Activated CD4-positive, alpha-beta T cell treated with anti-CD3 and anti-CD28 coated beads, Interleukin-2, amount 50 U/mL, for 4 hours (primary cell): ENCODE measurements around the gene FAM114A2.
A peak's percentile ranks its signal among the peaks of the same experiment; 100 is the strongest.
"Not testable (repeated sequence)": the region's sequence is repeated elsewhere in the genome, so short reads cannot be mapped to it uniquely, and the experiment has no call there.

Experiments used
- DNase-seq, 2 experiments: peaks; one replicate each; pipeline ENCODE4 v3.0.0-alpha.2; 2020

The FAM114A2 gene

DNA sequence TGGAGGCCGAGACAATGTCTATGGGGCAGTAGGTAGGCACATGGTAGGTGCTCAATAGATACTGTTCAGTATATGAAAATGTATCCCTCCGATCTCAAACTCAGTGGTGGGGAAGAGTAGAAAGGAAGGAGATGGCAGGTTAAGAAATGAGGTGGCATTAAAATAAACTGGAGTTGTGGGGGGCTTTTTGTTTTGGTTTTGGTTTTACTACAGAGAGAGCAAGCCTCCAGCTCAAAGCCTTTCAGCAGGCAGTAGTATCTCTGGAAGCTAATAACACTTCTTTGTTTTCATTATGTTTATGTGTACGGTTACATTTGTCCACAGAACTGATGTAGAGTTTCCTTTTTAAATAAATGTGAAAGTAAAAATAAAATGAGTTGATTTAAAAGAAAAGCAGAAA is 8.6 kb upstream of the FAM114A2 start:
- DNase-seq, result no peak

DNA sequence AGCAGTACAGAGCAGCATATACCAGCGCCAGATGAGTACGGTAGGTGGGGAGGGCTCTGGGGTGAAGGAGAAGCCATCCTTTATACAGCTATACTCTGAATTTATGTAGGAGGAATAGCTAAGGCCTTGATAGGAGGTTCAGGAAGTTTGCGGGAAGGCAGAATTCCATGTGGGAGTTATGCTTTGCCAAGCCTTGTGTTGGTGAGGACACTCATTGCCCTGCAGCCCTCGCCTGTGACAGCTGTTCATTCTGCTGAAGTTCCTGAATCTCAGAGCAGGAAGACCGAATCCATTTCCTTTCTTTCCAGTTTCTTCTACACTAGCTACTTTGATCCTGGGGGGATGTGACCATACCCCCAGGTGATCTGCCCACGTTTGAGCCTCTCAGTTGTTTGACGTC is 7.8 kb upstream of the FAM114A2 start:
- no peak for DNase-seq

DNA sequence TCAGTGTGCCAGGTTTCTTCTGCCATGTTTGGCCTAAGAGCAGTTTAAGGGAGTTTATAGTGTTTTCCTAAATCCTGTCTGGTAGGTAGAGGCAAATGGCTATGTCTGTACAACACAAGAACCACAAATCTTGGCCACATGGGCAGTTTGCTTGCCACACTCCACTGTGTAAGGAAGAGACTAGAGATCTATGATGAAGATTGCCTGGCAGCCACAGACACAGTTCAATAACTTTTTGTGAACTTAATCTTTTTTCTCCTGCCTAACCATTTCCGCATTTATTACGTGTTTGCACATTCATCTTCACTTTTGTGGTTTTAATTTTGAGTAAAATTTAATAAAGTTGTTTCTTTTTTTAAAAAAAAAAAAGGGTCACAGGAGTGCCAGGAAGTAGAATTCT is 5.9 kb upstream of the FAM114A2 start:
- no peak for DNase-seq

GRCh38 chr5:154044099-154044498 is 5.4 kb upstream of the FAM114A2 start:
- no peak for DNase-seq

GRCh38 chr5:154042766-154043165 is 4.1 kb upstream of the FAM114A2 start:
- no peak for DNase-seq

GRCh38 chr5:154039458-154039829 is 734 bp upstream of the FAM114A2 start:
- no peak for DNase-seq

DNA sequence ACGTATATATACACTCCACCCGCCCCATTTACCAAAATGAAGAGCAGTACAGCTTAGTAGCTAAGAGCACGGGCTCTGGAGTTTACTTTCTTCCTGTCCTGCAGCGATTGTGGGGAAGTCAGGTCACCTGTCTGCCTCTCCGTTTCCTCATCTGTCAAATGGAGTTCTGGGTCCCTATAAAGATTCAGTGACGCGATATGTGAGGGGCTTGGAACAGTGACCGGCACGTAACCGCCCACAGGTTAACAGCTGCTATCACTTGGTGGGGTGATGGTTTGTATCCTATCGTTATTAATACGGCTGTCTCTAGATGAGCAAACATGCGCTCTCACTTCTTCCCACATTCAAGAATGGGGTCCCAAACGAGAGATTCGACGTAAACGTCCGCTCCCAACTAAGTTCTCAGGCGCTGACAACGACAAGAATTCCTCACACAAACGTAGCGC is 426 bp downstream of the FAM114A2 start:
- peak; percentile 3 to 5 for DNase-seq

DNA sequence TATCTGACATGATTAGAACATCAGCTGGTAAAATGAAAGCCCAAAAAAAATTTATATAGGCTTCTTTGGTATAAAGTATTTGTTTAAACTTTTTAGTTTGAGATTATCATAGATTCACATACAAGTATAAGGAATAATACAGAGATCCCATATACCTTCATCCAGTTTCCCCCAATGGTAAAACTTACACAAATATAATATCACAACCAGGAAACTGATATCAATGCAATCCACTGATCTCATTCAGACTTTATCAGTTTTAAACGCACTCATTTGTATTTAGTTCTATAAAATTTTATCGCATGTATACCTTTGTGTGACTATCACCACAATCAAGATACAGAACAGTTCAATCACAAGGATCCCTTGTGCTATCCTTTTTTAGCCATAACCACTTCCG is 3.8 kb downstream of the FAM114A2 start:
- DNase-seq, result no peak

DNA sequence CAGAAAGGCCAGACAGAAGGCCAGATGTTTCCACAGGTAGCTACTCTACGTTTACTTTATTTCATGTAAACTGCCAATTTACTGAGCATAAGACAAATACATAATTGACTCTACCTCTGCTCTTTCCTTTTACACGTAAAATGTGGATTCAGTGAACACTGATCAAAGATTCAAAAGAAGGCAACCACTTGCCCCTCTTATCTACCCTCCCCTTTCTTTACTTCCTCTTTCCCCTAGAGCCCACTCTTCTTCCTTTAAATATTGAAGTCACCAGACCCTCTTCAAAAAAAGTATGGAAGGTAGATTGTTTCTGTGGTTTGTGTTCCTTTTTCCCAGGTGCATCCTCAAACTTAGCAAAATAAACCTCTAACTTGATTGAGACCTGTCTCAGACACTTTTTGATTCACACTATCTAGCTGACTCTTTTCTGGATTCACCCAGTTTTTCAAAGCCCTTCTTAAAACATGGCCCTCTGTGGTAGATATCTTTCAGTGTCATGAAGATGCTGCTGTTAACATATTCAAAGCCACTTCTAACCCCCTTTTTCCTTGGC is 6.7 kb downstream of the FAM114A2 start:
- DNase-seq, result no peak

DNA sequence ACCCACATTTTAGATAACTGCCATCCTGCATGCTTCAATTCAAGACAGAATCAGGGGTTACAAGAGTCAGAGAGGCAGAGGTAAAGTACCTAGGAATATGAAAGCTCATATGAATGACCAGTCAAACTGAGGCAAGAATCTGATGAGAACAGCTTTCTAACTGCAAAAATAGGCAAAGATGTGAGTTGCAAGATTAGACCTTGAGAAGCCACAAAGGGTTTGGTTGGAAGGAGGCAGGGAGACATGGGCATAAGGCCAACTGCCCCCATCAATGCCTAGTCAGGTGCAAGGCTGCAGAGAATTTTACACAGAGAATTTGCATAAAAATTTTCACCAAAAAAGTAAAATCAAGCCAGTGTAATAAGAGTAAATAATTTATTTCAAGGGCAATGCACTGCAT is 12.8 kb downstream of the FAM114A2 start:
- DNase-seq, result no peak

DNA sequence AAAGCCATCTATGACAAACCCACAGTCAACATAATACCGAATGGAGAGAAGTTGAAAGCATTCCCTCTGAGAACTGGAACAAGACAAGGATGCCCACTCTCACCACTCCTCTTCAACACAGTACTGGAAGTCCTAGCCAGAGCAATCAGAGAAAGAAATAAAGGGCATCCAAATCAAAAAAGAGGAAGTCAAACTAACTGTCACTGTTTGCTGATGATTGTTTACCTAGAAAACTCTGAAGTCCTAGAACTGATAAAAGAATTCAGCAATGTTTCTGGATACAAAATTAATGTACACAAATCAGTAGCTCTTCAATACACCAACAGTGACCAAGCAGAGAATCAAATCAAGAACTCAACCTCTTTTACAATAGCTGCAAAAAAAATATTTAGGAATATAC is 19.8 kb downstream of the FAM114A2 start:
- DNase-seq, result not testable (repeated sequence)

DNA sequence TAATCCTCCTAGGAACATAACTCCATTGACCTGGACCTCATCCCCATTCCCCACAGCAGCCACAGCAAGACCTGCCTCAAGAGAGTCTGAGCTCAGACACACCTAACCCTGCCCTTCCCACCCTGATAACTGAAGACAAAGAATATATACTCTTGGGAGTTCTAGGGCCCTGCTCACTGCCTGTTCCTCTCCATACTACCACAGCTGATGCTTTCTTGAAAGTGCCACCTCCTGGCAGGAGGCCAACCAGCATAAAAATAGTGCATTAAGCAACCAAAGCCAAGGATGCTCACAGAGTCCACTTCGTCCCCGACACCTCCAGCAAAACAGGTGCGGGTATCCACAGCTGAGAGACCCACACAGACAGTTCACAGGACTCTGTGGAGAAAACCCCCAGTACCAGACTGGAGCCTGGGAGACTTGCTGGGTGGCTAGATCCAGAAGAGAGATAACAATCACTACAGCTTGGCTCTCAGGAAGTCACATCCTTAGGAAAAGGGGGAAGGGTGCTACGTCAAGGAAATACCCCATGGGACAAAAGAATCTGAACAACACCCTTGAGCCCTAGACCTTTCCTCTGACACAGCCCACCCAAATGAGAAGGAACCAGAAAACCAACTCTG is 23.5 kb downstream of the FAM114A2 start:
- no peak for DNase-seq

DNA sequence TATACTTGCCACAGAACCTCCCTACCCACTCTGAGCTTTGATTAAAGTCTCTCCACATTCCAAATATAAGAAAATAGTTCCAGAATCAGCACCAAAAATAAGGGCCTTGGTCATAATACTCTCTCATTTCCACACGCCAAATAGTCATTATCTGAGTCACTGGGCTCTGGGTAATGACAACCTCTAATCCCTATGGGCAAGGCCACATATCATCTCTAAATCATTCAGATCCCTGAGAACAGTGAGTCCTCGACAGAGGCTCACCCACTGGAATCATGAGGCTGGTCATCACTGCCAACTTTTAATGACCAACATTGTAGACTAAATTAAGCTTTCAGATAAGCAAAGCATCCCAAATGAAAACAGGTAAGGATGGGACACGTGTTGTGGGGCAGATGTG is 28.1 kb downstream of the FAM114A2 start:
- no peak for DNase-seq

- DNase-seq, result no peak
Observed at GRCh38 chr5:154005648-154006047, 33.1 kb downstream of the FAM114A2 start.

- DNase-seq, result no peak
Observed at GRCh38 chr5:154002511-154003020, 36.1 kb downstream of the FAM114A2 start.

- no peak for DNase-seq
Observed at GRCh38 chr5:154002093-154002492, 36.6 kb downstream of the FAM114A2 start.

DNA sequence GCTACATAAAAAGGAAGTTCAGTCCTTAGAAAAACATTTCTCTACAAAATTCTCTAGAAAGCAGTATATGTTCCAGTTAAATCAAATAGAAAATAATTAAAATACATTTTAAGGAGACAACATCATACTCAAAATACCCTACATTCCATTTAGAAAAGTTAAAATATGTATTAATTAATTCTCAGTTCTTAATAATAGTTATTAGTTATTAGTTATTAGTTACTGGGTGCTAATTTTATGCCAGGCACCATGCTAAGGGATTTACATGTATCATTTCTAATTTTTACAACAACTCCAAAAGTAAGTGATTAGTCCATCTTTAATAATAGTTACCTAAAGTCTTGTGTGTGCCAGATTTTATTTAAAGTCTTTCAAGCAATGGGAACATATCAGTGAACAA is 38.0 kb downstream of the FAM114A2 start:
- DNase-seq, result no peak

GRCh38 chr5:153999995-154000394 is 38.7 kb downstream of the FAM114A2 start:
- no peak for DNase-seq

GRCh38 chr5:153998768-153999167 is 39.9 kb downstream of the FAM114A2 start:
- DNase-seq, result no peak

- DNase-seq, result no peak
Observed at GRCh38 chr5:153998010-153998409, 40.7 kb downstream of the FAM114A2 start.

- DNase-seq, result no peak
Observed at GRCh38 chr5:153991168-153991567, 47.5 kb downstream of the FAM114A2 start.

DNA sequence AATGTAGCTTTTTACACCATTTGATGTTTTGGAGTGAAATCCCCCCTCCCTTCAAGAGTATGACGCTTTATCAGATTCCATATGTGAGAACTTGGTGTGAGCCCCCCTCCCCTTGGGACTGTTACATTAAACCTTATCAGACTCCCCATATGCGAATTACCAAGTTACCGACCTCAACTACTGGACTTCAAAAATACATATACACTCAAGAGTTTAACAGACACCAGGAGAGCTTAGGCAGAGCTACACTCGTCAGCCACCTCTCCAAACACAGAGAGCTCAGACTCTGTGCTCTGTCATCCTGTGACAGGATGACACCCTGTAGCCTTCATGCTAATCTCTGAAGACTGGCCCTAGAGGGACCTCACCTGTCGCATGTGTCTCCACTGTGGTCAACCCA is 50.2 kb downstream of the FAM114A2 start:
- DNase-seq, result no peak

- no peak for DNase-seq
Observed at GRCh38 chr5:153987301-153987700, 51.4 kb downstream of the FAM114A2 start.

DNA sequence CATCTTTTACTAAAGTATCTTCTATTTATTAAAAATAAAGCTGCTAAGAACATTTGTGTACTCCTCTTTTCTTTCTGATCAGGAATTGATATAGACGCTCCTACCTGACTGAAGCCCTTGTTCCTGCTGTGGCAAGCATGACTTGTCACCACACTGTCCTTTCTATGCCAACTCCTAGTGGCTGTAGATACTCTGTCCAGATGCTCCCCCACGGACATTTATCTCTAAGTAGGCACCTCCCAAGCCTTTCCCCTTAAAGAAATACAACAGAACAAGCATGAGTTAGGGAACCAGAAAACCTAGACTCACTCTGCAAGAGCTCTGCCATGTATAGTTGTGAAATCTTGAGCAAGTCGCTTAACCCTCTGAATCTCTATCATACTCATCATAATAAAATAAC is 53.2 kb downstream of the FAM114A2 start:
- DNase-seq, result no peak

DNA sequence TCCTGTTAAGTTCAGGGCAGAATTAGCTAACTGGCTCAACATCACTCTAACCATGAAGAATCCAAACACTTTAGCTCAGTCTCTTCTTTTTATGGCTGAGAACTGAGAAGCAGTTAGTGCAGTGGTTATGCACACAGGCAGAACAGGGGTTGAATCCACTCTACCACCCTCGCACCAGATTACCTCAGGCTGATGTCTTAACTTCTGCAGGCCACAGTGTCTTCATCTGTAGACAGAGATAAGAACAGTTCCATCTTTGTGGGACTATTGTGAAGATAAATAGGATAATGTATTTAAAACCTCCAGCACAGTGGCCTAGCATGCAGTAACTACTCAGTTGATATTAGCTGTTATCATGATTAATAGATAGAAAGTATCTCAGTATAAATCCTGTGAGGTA is 54.8 kb downstream of the FAM114A2 start:
- no peak for DNase-seq
